H1 (cell line): ENCODE measurements around the gene RPS6KA5. TPM values are rescaled to one million over a fixed set of nuclear protein-coding genes. Genes with fewer than 3 reads are reported as not detected.

Source experiments
- CBX8 ChIP-seq: fragments of 300-800, 300-1000 bp; sonication (generic); IDR thresholded peaks from 2 replicates; pipeline ENCODE4 v1.7.1; 2016; ENCODE audit warnings: low read depth, low read length, borderline replicate concordance
- JUND ChIP-seq: IDR thresholded peaks from 2 replicates; pipeline ENCODE4 v1.6.1; 2011; ENCODE audit warnings: mild to moderate bottlenecking, improper control_type of control experiment, low read length
- polyA plus RNA-seq, 7 experiments: library from polyadenylated mRNA; depleted of rRNA in 3 of 7; stranded (reverse) in 5 of 7; unstranded in 2 of 7; fragments of >200 nt in 5 of 7; fragments of 200-250 nt in 2 of 7; gene quantifications; 1 replicate in 5 of 7; 2 replicates in 1 of 7; 4 replicates in 1 of 7; pipeline versions ENCODE4 v1.2.1 to v1.2.3, GENCODE V29; 2011 to 2013; ENCODE audit warnings: missing spikeins in 2 of 7, mixed read lengths in 2 of 7
- total RNA-seq: library from RNA; stranded (reverse); fragmentation: NEBNext Ultra II Directional; extraction: Animal tissue kit (Norgen Biotek cat#: 25700); gene quantifications from 2 replicates; pipeline ENCODE4 v1.2.1, GENCODE V29; 2021

RPS6KA5 gene
- total and polyA plus RNA-seq, 2 of the 8 experiments (the other 6 are each of a cell fraction or from before 2014, with no cell fraction given) = 0.85 to 3.1 TPM

GRCh38 chr14:90892970-90893369 lies 167.5 kb downstream of the RPS6KA5 start (continued):
- TF ChIP-seq JUND (no peak), CBX8 (no peak)
